Measurements from ENCODE around the gene SEBOX.

SEBOX gene

DNA sequence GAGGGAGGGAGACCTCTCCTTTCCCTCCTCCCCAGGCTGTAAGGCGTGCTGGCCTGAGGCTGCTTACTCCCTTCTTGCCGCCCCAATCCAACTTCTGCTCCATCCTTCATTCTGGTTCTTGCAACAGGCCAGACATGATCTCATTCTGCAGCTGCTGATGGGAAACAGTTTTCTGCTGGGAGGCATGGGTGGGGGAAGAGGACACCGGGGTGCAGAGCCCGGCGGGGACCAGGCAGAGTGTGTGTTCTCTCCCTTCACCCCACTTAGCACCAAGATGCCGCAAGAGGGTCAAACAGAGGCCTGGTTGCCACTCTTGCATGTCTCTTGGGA is 7.9 kb upstream of the SEBOX start:
- TF ChIP-seq, protein P1, sequence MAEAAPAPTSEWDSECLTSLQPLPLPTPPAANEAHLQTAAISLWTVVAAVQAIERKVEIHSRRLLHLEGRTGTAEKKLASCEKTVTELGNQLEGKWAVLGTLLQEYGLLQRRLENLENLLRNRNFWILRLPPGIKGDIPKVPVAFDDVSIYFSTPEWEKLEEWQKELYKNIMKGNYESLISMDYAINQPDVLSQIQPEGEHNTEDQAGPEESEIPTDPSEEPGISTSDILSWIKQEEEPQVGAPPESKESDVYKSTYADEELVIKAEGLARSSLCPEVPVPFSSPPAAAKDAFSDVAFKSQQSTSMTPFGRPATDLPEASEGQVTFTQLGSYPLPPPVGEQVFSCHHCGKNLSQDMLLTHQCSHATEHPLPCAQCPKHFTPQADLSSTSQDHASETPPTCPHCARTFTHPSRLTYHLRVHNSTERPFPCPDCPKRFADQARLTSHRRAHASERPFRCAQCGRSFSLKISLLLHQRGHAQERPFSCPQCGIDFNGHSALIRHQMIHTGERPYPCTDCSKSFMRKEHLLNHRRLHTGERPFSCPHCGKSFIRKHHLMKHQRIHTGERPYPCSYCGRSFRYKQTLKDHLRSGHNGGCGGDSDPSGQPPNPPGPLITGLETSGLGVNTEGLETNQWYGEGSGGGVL (tag by site-specific recombination; IDR thresholded peaks at IDR 0.05), result peak; percentile 24; the same call in 1 of the 2 replicates
- no peak for TF ChIP-seq SCRT1 (tag by site-specific recombination; IDR thresholded peaks at IDR 0.05; ENCODE audit: borderline replicate concordance)
- TF ChIP-seq, protein P2, sequence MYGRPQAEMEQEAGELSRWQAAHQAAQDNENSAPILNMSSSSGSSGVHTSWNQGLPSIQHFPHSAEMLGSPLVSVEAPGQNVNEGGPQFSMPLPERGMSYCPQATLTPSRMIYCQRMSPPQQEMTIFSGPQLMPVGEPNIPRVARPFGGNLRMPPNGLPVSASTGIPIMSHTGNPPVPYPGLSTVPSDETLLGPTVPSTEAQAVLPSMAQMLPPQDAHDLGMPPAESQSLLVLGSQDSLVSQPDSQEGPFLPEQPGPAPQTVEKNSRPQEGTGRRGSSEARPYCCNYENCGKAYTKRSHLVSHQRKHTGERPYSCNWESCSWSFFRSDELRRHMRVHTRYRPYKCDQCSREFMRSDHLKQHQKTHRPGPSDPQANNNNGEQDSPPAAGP (tag by site-specific recombination; IDR thresholded peaks at IDR 0.05), result peak; percentile 51; the same call in 1 of the 2 replicates
- TF ChIP-seq ZNF366 (tag by site-specific recombination; conservative IDR thresholded peaks at IDR 0.05), result 0 out of 2 replicates have a peak, but pooled peaks have one; percentile 42
- CTCF ChIA-PET, result interaction anchor here (0.7 kb wide), 1 partner anchor 44 kb away, joined by 4 read pairs; no protein-coding TSS in a partner anchor
- H3K4me3 ChIP-seq (ENCODE audit: low read depth, low read length), result 0 out of 2 replicates have a peak overlapping the region, but pooled peaks have one; percentile 50
- no peak overlapping the region for H3K27ac ChIP-seq (ENCODE audit: extremely low read depth, low read depth, low read length)
- peaks cover 13% of the 10 kb centered on the region for H3K4me1 ChIP-seq (ENCODE audit: control insufficient read depth, insufficient read depth, low read length)
- no peaks in the 10 kb centered on the region; a peak in 1 of 3 replicates for H3K36me3 ChIP-seq (ENCODE audit: control insufficient read depth in 2 of 2, insufficient read depth in 1 of 2, low read length in 2 of 2)
- no peaks in the 10 kb centered on the region for H3K9me3 ChIP-seq (ENCODE audit: control insufficient read depth, insufficient read depth, low read depth, low read length)
- POLR2A ChIA-PET, result interaction anchor here (7.1 kb wide), 1 partner anchor 15 kb away, joined by 66 read pairs; the partner anchor contains the start of gene POLDIP2

DNA sequence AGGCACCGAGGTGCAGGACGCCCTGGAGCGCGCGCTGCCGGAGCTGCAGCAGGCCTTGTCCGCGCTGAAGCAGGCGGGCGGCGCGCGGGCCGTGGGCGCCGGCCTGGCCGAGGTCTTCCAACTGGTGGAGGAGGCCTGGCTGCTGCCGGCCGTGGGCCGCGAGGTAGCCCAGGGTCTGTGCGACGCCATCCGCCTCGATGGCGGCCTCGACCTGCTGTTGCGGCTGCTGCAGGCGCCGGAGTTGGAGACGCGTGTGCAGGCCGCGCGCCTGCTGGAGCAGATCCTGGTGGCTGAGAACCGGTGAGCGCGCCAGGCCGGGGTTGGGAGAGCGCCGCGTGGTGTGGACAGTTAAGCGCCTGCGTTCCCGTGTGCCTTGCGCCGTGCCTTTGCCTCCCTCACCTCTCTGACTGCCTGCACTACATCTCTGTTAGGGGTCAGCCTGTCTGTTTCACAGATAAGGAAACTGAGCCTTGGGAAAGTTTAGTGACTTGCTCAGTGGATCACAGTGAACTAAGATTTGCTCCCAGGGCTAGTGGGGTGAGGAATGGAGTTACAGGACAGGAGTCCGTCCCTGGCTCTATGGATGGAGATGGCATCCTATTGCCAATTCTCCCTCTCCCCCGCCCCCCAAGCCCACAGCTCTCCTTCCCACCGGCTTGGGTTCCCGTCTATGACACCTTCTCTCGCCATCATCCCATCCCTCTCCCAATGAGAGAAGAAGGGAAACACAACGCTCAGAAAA is 7.4 kb upstream of the SEBOX start:
- Histone ChIP-seq H3K4me3 (ENCODE audit: low read depth, low read length) (peak overlapping the region; percentile 50), H3K27ac (ENCODE audit: extremely low read depth, low read depth, low read length) (peak overlapping the region; percentile 87), H3K9me3 (ENCODE audit: control insufficient read depth, insufficient read depth, low read depth, low read length) (no peaks in the 10 kb centered on the region), H3K4me1 (ENCODE audit: control insufficient read depth, insufficient read depth, low read length) (peaks cover 13% of the 10 kb centered on the region), H3K36me3 (ENCODE audit: control insufficient read depth in 2 of 2, insufficient read depth in 1 of 2, low read length in 2 of 2) (no peaks in the 10 kb centered on the region; a peak in 1 of 3 replicates)
- CTCF ChIA-PET, result interaction anchor here (1.5 kb wide), 1 partner anchor 45 kb away, joined by 11 read pairs; no protein-coding TSS in a partner anchor
- POLR2A ChIA-PET, result interaction anchor here (1.5 to 7.1 kb wide), 3 partner anchors 8 to 33 kb away, joined by 6 to 66 read pairs (median 9); partner anchors contain the start of genes POLDIP2 and SLC46A1
- TF ChIP-seq ZNF585B (tag by site-specific recombination; IDR thresholded peaks at IDR 0.05), result no peak
- peak; percentile 46; the same call in 1 of the 2 replicates for TF ChIP-seq ZNF660 (tag by site-specific recombination; IDR thresholded peaks at IDR 0.05)
- no peak for TF ChIP-seq ZNF792 (tag by site-specific recombination; IDR thresholded peaks at IDR 0.05)
- no peak for TF ChIP-seq GLIS1 (tag by site-specific recombination; IDR thresholded peaks at IDR 0.05)
- TF ChIP-seq ZSCAN30 (tag by site-specific recombination; IDR thresholded peaks at IDR 0.05), result no peak
- TF ChIP-seq ZNF416 (tag by site-specific recombination; IDR thresholded peaks at IDR 0.05), result no peak
- TF ChIP-seq, protein P3, sequence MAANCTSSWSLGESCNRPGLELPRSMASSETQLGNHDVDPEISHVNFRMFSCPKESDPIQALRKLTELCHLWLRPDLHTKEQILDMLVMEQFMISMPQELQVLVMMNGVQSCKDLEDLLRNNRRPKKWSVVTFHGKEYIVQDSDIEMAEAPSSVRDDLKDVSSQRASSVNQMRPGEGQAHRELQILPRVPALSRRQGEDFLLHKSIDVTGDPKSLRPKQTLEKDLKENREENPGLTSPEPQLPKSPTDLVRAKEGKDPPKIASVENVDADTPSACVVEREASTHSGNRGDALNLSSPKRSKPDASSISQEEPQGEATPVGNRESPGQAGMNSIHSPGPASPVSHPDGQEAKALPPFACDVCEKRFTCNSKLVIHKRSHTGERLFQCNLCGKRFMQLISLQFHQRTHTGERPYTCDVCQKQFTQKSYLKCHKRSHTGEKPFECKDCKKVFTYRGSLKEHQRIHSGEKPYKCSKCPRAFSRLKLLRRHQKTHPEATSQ (tag by site-specific recombination; IDR thresholded peaks at IDR 0.05), result peak; percentile 25; the same call in 1 of the 2 replicates
- TF ChIP-seq, protein P4, sequence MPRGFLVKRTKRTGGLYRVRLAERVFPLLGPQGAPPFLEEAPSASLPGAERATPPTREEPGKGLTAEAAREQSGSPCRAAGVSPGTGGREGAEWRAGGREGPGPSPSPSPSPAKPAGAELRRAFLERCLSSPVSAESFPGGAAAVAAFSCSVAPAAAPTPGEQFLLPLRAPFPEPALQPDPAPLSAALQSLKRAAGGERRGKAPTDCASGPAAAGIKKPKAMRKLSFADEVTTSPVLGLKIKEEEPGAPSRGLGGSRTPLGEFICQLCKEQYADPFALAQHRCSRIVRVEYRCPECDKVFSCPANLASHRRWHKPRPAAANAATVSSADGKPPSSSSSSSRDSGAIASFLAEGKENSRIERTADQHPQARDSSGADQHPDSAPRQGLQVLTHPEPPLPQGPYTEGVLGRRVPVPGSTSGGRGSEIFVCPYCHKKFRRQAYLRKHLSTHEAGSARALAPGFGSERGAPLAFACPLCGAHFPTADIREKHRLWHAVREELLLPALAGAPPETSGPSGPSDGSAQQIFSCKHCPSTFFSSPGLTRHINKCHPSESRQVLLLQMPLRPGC (tag by site-specific recombination; IDR thresholded peaks at IDR 0.05), result no peak
- TF ChIP-seq, protein P5, sequence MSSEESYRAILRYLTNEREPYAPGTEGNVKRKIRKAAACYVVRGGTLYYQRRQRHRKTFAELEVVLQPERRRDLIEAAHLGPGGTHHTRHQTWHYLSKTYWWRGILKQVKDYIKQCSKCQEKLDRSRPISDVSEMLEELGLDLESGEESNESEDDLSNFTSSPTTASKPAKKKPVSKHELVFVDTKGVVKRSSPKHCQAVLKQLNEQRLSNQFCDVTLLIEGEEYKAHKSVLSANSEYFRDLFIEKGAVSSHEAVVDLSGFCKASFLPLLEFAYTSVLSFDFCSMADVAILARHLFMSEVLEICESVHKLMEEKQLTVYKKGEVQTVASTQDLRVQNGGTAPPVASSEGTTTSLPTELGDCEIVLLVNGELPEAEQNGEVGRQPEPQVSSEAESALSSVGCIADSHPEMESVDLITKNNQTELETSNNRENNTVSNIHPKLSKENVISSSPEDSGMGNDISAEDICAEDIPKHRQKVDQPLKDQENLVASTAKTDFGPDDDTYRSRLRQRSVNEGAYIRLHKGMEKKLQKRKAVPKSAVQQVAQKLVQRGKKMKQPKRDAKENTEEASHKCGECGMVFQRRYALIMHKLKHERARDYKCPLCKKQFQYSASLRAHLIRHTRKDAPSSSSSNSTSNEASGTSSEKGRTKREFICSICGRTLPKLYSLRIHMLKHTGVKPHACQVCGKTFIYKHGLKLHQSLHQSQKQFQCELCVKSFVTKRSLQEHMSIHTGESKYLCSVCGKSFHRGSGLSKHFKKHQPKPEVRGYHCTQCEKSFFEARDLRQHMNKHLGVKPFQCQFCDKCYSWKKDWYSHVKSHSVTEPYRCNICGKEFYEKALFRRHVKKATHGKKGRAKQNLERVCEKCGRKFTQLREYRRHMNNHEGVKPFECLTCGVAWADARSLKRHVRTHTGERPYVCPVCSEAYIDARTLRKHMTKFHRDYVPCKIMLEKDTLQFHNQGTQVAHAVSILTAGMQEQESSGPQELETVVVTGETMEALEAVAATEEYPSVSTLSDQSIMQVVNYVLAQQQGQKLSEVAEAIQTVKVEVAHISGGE (tag by site-specific recombination; conservative IDR thresholded peaks at IDR 0.05; ENCODE audit: low read depth), result no peak
- TF ChIP-seq, protein P6, sequence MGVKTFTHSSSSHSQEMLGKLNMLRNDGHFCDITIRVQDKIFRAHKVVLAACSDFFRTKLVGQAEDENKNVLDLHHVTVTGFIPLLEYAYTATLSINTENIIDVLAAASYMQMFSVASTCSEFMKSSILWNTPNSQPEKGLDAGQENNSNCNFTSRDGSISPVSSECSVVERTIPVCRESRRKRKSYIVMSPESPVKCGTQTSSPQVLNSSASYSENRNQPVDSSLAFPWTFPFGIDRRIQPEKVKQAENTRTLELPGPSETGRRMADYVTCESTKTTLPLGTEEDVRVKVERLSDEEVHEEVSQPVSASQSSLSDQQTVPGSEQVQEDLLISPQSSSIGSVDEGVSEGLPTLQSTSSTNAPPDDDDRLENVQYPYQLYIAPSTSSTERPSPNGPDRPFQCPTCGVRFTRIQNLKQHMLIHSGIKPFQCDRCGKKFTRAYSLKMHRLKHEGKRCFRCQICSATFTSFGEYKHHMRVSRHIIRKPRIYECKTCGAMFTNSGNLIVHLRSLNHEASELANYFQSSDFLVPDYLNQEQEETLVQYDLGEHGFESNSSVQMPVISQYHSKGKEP (tag by site-specific recombination; IDR thresholded peaks at IDR 0.05), result 0 out of 2 replicates have a peak, but pooled peaks have one; percentile 20
- TF ChIP-seq, protein P7, sequence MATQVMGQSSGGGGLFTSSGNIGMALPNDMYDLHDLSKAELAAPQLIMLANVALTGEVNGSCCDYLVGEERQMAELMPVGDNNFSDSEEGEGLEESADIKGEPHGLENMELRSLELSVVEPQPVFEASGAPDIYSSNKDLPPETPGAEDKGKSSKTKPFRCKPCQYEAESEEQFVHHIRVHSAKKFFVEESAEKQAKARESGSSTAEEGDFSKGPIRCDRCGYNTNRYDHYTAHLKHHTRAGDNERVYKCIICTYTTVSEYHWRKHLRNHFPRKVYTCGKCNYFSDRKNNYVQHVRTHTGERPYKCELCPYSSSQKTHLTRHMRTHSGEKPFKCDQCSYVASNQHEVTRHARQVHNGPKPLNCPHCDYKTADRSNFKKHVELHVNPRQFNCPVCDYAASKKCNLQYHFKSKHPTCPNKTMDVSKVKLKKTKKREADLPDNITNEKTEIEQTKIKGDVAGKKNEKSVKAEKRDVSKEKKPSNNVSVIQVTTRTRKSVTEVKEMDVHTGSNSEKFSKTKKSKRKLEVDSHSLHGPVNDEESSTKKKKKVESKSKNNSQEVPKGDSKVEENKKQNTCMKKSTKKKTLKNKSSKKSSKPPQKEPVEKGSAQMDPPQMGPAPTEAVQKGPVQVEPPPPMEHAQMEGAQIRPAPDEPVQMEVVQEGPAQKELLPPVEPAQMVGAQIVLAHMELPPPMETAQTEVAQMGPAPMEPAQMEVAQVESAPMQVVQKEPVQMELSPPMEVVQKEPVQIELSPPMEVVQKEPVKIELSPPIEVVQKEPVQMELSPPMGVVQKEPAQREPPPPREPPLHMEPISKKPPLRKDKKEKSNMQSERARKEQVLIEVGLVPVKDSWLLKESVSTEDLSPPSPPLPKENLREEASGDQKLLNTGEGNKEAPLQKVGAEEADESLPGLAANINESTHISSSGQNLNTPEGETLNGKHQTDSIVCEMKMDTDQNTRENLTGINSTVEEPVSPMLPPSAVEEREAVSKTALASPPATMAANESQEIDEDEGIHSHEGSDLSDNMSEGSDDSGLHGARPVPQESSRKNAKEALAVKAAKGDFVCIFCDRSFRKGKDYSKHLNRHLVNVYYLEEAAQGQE (tag by site-specific recombination; IDR thresholded peaks at IDR 0.05), result 0 out of 2 replicates have a peak, but pooled peaks have one; percentile 31

Data from HEK293 (cell line).